GDM1 (cell line): ENCODE measurements around the gene CD47.

Experiments
- DNase-seq: peaks from one replicate; lab custom pipeline; 2025; lab: John Stamatoyannopoulos, UW

The CD47 gene

DNA sequence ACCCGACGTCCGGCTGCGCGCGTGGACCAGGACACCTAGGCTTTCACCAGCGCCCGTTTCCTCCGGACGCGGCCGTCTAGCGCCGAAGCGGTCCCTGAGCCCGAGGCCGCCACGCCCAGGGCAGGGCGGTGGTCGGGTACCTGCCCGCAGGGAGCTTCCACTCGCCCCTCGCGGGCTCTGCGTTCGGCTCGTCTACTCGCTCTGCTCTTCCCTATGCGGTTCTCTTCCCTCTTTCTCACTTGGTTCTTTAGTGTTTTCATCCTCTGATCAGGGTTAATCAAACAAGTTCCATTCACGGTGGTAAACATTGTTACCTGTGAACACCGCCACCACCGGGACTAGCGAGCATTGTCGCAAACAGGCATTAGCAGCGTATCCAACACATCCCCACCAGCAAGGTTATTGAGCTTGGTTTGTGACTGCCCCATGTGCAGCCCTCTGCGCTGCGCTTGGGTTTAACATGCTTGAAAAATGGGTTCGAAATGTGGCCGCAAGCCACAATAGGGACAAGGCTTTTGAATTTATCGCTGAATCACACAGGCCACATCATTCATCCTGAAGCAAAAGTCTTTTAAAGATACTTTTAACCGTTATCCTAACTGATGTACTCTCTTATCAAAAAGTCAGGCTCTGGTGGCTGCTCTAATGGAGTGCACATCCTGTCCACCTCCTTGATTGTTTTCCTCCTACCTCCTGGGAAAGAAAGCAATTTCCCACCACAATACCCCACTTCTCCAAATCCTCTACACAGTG, 843 bp upstream of the CD47 start:
- no peak for DNase-seq

- DNase-seq = no peak
Measured at GRCh38 chr3:108090049-108090700, 656 bp downstream of the CD47 start.

DNA sequence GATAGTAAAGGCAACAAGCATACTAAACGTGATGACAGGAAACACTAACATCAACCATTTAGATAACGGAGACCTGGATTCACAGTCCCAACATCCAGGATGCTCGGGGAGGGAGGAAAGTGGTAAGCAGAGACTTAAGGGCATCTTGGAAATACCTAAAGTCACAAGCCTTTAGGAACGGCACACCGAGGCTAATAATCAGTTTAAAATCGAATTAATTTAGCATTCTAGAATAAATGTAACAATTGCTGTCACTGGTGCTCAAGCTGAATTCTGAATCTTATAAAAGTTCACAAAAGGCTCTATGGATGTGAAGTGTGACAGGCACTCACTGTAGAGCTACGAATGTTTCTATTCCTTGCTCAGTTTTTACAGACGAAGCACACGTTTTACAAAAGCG, 1.3 kb downstream of the CD47 start:
- DNase-seq = no peak

GRCh38 chr3:108088697-108089096, 2.1 kb downstream of the CD47 start:
- DNase-seq = no peak

GRCh38 chr3:108088146-108088545, 2.7 kb downstream of the CD47 start:
- DNase-seq = no peak

GRCh38 chr3:108086653-108087052, 4.2 kb downstream of the CD47 start:
- DNase-seq = no peak

GRCh38 chr3:108085810-108086350, 5.0 kb downstream of the CD47 start:
- DNase-seq = no peak

- DNase-seq = no peak
Measured at GRCh38 chr3:108085370-108085769, 5.5 kb downstream of the CD47 start.

DNA sequence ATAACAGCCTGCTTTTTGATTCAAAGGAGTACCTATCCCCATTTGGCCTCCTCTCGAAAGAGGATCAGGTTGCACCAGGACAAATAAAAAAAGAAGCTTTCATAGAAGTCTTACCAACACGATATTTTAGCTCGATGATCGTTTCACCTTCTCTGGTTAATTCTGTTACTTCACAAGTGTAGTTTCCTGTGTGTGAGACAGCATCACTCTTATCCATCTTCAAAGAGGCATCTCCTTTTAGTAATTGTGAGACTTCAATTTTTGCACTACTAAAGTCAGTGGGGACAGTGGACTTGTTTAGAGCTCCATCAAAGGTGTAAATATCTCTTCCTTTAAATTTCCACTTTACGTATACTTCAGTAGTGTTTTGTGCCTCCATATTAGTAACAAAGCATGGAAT, 11.0 kb downstream of the CD47 start:
- DNase-seq = no peak

GRCh38 chr3:108079043-108079442, 11.8 kb downstream of the CD47 start:
- DNase-seq = no peak

DNA sequence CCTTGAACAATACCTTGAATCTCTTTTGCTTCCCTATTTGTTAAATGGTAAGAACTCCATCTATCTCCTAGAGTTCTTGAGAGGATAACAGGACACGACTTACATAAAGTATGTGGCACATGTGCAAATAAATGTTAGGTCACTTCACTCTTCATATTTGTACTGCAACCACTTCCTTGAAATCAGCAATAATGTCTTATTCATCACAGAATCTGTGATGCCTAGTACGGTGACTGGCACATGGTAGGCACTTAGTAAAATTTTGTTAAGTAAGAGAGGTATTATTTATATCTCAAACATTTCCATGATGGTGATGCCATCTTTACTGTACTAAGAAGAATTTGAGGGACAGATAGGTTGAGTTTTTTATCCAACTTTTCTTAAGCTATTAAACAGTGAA, 14.3 kb downstream of the CD47 start:
- no peak for DNase-seq

- DNase-seq = no peak
Measured at GRCh38 chr3:108073764-108074431, 16.9 kb downstream of the CD47 start.

- no peak for DNase-seq
Measured at GRCh38 chr3:108071368-108071767, 19.5 kb downstream of the CD47 start.

GRCh38 chr3:108070356-108070755, 20.5 kb downstream of the CD47 start:
- no peak for DNase-seq

DNA sequence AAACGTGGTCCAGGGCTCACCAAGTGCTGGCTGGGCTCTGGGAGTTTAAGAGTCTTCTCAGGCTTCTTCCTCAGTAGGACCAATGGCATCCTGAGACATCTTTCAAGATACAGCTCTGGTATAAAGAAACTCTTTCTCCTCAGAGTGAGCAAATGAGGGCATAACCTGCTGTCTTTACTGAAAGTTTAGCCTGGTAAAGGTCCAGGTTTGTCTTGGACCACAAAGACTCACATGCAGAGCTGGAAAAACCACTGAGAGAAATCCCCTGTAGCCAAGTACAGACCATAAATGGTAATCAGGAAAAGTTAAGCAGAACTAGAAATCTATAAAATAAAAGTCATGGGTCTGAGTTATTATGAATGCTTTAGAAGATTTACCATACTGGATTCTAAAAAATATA, 23.1 kb downstream of the CD47 start:
- DNase-seq = no peak

- DNase-seq = no peak
Measured at GRCh38 chr3:108065096-108065495, 25.7 kb downstream of the CD47 start.

DNA sequence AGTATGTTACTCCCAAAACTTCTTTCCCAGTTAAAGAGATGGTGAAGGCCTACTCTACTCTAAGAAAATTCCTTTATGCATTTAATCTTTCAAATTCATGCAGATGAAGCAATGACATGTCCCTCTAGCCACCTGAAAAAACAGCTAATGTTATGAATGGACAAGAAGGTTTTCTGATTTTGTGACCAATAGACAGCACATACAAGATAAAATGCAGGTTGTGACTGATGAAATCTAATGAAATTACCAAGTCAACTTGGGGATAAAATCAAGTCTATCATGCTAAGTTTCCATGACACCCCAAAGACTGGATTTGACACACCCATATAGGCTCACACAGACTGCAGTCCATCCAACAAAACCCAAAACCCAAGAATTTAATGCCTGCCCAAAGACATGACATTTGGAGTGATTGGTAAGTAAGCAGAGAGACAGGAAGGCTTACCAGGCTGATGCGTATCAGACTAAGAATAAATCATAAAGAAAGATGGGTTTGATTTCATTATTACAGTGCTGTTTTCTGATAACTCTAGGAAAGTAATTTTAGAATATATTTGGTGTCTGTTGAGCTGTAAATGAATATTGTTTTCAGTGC, 26.4 kb downstream of the CD47 start:
- DNase-seq = no peak

- DNase-seq = peak; percentile 25
Measured at GRCh38 chr3:108062051-108062450, 28.8 kb downstream of the CD47 start.

GRCh38 chr3:108060331-108060730, 30.5 kb downstream of the CD47 start:
- no peak for DNase-seq

DNA sequence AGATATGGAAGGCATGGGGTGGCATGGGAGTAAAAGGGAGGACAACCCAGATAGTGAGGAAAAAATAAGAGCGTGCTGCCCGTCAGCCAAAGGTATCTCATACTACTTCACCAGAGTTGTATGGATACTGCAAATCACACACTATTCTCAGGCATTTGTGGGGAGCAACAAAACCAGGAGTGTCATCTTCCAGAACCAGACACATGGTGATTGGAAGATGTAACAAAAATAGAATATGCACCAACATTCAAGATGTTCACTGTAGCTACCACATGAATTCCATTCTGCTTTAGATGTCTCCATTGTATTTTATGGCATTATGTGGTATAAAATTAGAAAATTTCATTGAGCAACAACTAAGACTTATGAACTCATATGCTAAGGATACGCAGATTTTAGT, 34.9 kb downstream of the CD47 start:
- DNase-seq = no peak

DNA sequence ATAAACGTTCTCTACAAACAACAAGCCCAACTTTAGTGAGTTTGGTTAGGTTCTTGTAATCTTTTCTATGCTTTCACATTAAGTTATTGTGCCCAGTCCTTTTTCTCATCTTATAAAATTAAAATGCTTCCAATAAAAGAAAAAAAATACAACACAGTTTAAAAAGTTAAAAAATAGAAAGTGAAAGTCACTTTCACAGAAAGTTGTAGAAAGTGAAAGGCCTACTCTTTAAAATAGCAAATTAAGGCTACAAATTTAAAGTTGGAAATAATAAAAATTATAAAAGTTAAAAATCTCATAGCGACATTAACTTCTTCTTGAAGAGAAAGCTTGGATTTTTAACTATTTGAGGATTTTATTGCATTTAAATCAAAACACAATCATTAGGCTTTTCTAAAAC, 35.9 kb downstream of the CD47 start:
- no peak for DNase-seq

- no peak for DNase-seq
Measured at GRCh38 chr3:108053483-108053882, 37.3 kb downstream of the CD47 start.

DNA sequence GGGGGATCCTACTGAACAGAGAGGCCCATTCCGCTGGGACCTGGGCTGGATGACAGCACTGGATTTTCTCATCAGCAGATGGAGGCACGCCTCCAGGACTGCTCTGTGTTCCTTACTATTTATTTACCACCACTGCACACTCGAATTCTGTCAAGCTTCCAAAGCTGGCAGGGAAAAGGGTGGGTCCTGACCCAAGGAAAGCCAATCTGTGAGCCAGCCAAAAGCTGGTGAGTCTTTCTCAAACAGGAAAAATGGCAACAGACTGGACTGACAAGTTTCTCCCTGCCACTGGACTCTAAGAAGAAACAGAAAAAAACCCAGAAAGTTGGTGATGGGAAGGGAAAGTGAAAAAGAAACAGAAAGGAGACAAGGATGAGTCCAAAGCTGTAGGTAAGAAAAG, 37.8 kb downstream of the CD47 start:
- DNase-seq = no peak
